ENCODE measurements around the gene STAMBP. TPM values are rescaled to one million over a fixed set of nuclear protein-coding genes. Genes with fewer than 3 reads are reported as not detected.

Gene STAMBP
- total and polyA plus RNA-seq, 2 donors (not counting 3 experiments of a cell fraction or from before 2014, with no cell fraction given), result 18.0 to 21.3 TPM

DNA sequence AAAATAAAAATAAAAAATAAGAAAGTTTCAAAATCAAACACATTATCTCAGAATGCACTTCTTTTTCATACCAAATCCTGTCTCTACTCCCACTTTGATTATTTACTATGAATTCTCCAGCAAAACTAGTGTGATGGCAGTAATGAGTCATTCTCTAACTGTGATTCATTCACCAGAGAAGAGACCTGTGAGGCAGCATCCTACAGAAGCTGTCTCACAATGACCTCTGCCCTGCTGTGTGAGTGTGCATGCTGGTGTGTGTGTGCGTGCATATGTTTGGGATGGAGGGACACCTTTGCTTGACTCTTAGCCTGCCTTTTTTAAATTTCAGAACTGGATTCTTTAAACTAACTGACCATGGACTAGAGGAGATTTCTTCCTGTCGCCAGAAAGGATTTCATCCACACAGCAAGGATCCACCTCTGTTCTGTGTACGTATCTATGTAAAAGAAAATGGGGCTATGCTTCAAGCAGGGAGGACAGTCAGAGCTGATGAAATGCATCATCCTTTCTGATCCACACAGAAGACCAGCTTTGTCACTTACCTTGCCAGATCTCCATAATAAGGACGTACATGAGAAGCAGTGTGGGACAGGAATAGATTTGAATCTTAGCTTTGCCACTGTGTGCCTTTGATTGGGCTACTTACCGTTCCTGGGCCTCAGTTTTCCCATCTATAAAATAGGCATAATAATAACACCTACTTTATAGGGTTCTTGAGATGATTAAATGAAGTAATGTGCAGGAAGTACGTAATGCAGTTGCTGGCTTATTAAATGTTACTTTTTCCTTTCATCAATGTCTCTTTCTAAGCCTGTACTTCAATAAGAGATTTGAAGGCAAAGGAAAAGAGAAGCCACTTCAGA, 31.2 kb downstream of the STAMBP start:
- H3K4me3 ChIP-seq (replicated peaks in 1 of 3; ENCODE audit: insufficient read depth in 1 of 3, low read depth in 1 of 3, low read length in 3 of 3), result no peak overlapping the region
- no peaks in the 10 kb centered on the region for H4K20me1 ChIP-seq (replicated peaks; ENCODE audit: control insufficient read depth, extremely low read depth, insufficient read depth, low read length)
- H3K4me1 ChIP-seq (ENCODE audit: control insufficient read depth, extremely low read depth, insufficient read depth, low read length), result peaks cover 4% of the 10 kb centered on the region
- ChIA-PET CTCF (no interaction called here), POLR2A (no interaction called here)
- H3K9me3 ChIP-seq (replicated peaks; ENCODE audit: control insufficient read depth, insufficient read depth, low read length), result no peaks in the 10 kb centered on the region
- no peaks in the 10 kb centered on the region for H3K9me1 ChIP-seq (replicated peaks; ENCODE audit: control insufficient read depth, extremely low read depth, insufficient read depth, low read length)
- intact Hi-C loops (cut with micrococcal nuclease) (no loop called here), dilution Hi-C loops (cut with MboI; ENCODE audit: extremely low pct_ligation_motif_present, low sequenced_read_pairs) (no loop called here)
- no peaks in the 10 kb centered on the region for H3K27me3 ChIP-seq (ENCODE audit: control insufficient read depth in 2 of 2, insufficient read depth in 2 of 2, low read length in 2 of 2)
- peaks cover 0 to 10% of the 10 kb centered on the region in 2 experiments for H3K36me3 ChIP-seq (ENCODE audit: control insufficient read depth in 2 of 2, extremely low read depth in 1 of 2, insufficient read depth in 2 of 2, low read length in 2 of 2)
- H3K79me2 ChIP-seq (ENCODE audit: control insufficient read depth, insufficient read depth, low read length), result no peaks in the 10 kb centered on the region
- TF ChIP-seq MAX (IDR thresholded peaks at IDR 0.05; ENCODE audit: insufficient read depth, insufficient read length) (no peak), EZH2 (IDR thresholded peaks at IDR 0.05; ENCODE audit: borderline replicate concordance, low read depth, low read length, severe bottlenecking) (no peak), FOS (IDR thresholded peaks at IDR 0.05; ENCODE audit: borderline replicate concordance, insufficient read depth, low read length) (peak; percentile 99), JUN (IDR thresholded peaks at IDR 0.05; ENCODE audit: borderline replicate concordance, insufficient read depth, insufficient read length, low read depth) (peak; percentile 66)
- H3K9ac ChIP-seq (replicated peaks; ENCODE audit: extremely low read depth, insufficient read depth, low read length), result no peak overlapping the region
- H2AFZ ChIP-seq (ENCODE audit: low read depth, low read length), result no peak overlapping the region
- BruUV-seq (replicated peaks), result no TSS peak
- no peak overlapping the region for H3K4me2 ChIP-seq (ENCODE audit: insufficient read depth, low read length)
- peak; percentile 53 for DNase-seq (ENCODE audit: low read depth, low spot score)
- H3K27ac ChIP-seq (ENCODE audit: insufficient read depth, low read depth, low read length), result no peak overlapping the region
- peak; percentile 75 for FAIRE-seq

DNA sequence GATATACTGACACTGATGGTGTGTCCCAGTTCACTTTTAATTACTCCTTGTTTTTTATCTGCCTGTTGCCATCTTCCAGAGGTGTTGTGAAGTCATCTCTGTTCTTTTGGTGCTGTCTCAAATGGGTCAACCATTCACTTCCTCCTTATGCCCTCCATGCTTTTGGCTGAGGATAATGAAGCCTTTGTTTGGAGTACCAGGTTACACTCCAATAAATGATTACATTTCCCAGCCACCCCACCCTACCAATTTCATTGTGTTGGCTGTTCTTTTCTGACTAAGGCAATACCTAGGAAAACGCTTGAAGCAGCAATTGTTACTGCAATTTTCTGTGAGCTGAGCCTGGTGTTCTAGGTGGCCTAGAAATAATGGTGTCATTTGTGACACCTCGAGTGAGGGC, 34.2 kb downstream of the STAMBP start:
- intact Hi-C loops (cut with micrococcal nuclease) (no loop called here), dilution Hi-C loops (cut with MboI; ENCODE audit: extremely low pct_ligation_motif_present, low sequenced_read_pairs) (no loop called here)
- Histone ChIP-seq H3K4me2 (ENCODE audit: insufficient read depth, low read length) (no peak overlapping the region), H3K27me3 (ENCODE audit: control insufficient read depth in 2 of 2, insufficient read depth in 2 of 2, low read length in 2 of 2) (no peaks in the 10 kb centered on the region), H4K20me1 (replicated peaks; ENCODE audit: control insufficient read depth, extremely low read depth, insufficient read depth, low read length) (no peaks in the 10 kb centered on the region), H3K36me3 (ENCODE audit: control insufficient read depth in 2 of 2, extremely low read depth in 1 of 2, insufficient read depth in 2 of 2, low read length in 2 of 2) (peaks cover 0 to 2% of the 10 kb centered on the region in 2 experiments), H3K4me1 (ENCODE audit: control insufficient read depth, extremely low read depth, insufficient read depth, low read length) (peaks cover 4% of the 10 kb centered on the region), H3K79me2 (ENCODE audit: control insufficient read depth, insufficient read depth, low read length) (no peaks in the 10 kb centered on the region), H3K9ac (replicated peaks; ENCODE audit: extremely low read depth, insufficient read depth, low read length) (no peak overlapping the region), H3K9me1 (replicated peaks; ENCODE audit: control insufficient read depth, extremely low read depth, insufficient read depth, low read length) (no peaks in the 10 kb centered on the region), H3K9me3 (replicated peaks; ENCODE audit: control insufficient read depth, insufficient read depth, low read length) (no peaks in the 10 kb centered on the region), H3K4me3 (replicated peaks in 1 of 3; ENCODE audit: insufficient read depth in 1 of 3, low read depth in 1 of 3, low read length in 3 of 3) (no peak overlapping the region), H2AFZ (ENCODE audit: low read depth, low read length) (no peak overlapping the region), H3K27ac (ENCODE audit: insufficient read depth, low read depth, low read length) (no peak overlapping the region)
- TF ChIP-seq POLR2AphosphoS5 (IDR thresholded peaks at IDR 0.05; ENCODE audit: insufficient read depth, low read depth, low read length) (no peak), POLR2A (IDR thresholded peaks at IDR 0.05; ENCODE audit: low read depth, low read length) (no peak), EZH2 (IDR thresholded peaks at IDR 0.05; ENCODE audit: borderline replicate concordance, low read depth, low read length, severe bottlenecking) (no peak), MAX (IDR thresholded peaks at IDR 0.05; ENCODE audit: insufficient read depth, insufficient read length) (no peak), CTCF (IDR thresholded peaks at IDR 0.05; ENCODE audit: extremely low read depth in 1 of 2, insufficient read depth in 1 of 2, low read depth in 1 of 2, low read length in 2 of 2) (no peak), FOS (IDR thresholded peaks at IDR 0.05; ENCODE audit: borderline replicate concordance, insufficient read depth, low read length) (no peak), GATA2 (IDR thresholded peaks at IDR 0.05; ENCODE audit: insufficient read depth, insufficient read length, low read depth, low read length) (no peak), MYC (IDR thresholded peaks at IDR 0.05; ENCODE audit: low read depth, low read length) (no peak), JUN (IDR thresholded peaks at IDR 0.05; ENCODE audit: borderline replicate concordance, insufficient read depth, insufficient read length, low read depth) (no peak)
- no TSS peak for BruUV-seq (replicated peaks)
- FAIRE-seq, result no peak
- no peak for DNase-seq (ENCODE audit: low read depth, low spot score)
- ChIA-PET POLR2A (no interaction called here), CTCF (interaction anchor here (0.8 to 3.3 kb wide), 4 partner anchors 11 to 472 kb away, joined by 3 to 10 read pairs (median 3); no protein-coding TSS in a partner anchor)
